GM19324 (cell line): ENCODE measurements around the gene RGS6.

ENCODE experiments used
- ATAC-seq: cut with Tn5 transposase; IDR thresholded peaks from one replicate; pipeline ENCODE4 v1.9.1; 2021; ENCODE audit warnings: mild to moderate bottlenecking, moderate library complexity; ENCODE audit not compliant: unreplicated experiment, low FRiP score

RGS6 gene

DNA sequence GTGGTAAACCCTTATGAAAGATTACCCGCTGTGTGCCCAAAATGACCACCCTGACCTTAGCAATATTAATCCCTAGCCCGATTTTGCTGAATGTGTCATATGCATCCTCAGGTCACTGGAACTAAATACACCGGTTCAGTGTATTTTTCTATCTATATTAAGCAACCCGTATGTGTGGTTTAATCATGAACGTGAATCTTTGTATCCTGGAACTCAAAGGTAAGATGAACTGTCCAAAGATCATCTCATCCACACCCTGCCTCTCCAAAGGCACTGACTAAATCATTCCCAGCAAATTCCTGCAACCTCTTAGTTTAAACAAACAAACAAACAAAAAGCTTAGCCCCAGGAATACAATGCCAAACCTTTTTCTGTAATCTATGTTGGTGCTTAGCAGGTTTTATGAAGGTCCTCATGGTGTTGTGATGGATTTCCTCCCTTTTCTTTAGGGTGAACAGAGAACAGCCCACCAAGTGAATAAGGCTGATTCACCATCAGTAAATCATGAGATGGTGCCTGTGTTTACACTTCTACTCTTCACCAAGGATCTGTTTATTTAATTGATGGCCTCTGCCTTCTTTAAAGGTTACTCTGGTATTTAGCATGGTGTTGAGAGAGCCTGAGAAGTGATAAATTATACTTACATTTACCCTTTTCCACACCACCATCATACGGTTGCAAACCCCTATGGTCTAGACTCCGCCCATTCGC, 663.1 kb downstream of the RGS6 start:
- no peak for ATAC-seq

GRCh38 chr14:72597252-72598233, 665.3 kb downstream of the RGS6 start:
- no peak for ATAC-seq

- no peak for ATAC-seq
These were observed 666.1 kb downstream of the RGS6 start for GRCh38 chr14:72598306-72598705.

- no peak for ATAC-seq
These were observed 667.6 kb downstream of the RGS6 start for GRCh38 chr14:72599579-72600470.

DNA sequence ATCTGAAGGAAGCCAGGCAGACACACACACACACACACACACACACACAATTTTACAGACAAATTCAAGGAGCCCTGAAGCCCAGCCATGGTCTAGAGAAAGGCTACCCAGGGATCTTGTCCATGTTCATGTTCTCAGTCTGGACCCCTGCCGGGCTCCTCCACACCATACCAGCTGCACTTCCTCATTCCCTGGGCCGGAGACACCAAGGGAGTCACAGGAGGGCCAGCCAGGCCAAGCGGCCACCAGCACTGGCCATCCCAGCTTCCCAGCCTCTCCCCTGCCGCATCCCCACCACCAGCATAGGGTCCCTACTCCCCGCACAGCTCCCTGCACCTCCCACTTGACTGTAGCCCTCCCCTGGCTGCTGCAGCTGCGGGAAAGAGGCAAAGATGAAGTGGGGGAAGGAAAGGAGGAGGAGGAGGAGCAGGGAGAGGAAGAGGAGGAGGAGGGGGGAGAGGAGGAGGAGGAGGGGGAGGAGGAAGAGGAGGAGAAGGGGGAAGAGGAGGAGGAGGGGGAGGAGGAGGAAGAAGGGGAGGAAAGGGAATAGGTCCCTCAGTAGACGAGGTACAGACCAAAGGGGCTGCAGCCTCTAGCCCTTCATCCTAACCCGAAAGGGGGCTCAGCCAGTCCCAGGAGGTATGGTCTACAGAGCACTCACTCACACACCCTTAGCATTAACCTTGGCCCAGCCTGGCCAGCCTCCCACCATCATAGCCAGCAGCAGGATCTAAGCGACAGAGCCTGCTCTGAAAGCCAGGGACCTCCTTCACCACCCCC, 668.5 kb downstream of the RGS6 start:
- no peak for ATAC-seq

- no peak for ATAC-seq
These were observed 671.4 kb downstream of the RGS6 start for GRCh38 chr14:72603639-72604038.

GRCh38 chr14:72604133-72604532, 671.9 kb downstream of the RGS6 start:
- no peak for ATAC-seq

DNA sequence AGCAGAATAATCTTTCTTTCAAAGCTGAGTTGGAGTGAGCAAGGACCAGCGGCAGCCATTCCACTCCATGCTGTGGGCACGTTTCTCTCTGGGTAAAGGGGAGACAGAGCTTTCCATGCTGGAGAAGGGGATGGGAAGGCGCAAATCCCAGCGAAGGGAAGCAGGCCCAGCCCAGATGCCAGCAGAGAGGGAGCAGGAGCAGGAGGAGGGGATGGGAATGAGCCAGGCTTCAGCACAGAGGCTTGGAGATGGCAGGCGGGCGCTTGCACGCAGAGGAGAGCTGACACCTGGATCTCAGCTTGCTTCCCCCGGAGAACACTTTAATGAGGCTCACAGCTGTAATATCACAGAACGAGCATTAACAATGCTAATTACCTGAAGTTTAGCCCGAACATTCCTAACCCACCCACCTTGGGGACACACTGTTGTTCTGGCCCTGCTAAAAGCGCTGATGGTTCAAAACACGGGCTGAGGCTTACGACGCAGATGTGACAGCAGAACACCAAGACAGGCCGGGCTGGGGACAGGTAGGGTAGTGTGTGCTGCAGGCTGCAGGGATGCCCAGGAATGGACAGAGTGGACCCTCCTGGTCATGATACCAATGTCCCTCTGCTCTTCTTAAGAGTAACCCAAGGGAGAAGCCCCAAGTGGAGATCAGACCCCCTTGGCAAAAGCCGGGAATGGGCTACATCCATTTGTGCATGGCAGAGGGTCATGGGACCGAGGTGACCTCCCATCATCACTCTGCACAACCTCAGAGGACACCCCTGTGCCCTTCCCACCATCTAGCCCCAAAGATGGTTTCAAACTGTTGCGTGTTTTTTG, 673.1 kb downstream of the RGS6 start:
- no peak for ATAC-seq

GRCh38 chr14:72605921-72606220, 673.6 kb downstream of the RGS6 start:
- ATAC-seq = no peak

DNA sequence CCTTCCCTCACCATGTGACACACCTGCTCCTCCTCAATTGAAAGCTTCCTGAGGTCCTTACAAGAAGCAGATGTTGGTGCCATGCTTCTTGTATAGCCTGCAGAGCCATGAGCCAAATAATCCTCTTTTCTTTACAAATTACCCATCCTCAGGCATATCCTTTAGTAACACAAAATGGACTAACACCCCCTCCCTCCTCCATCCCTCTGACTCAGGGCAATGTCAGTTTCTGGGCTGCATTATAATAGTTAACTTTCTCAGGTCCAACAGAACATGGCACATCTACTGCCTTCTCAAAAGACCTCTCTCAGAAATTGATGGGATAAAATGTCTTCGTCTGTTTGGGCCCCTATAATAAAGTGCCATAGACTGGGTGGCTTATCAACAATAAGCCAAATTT, 674.6 kb downstream of the RGS6 start:
- no peak for ATAC-seq

DNA sequence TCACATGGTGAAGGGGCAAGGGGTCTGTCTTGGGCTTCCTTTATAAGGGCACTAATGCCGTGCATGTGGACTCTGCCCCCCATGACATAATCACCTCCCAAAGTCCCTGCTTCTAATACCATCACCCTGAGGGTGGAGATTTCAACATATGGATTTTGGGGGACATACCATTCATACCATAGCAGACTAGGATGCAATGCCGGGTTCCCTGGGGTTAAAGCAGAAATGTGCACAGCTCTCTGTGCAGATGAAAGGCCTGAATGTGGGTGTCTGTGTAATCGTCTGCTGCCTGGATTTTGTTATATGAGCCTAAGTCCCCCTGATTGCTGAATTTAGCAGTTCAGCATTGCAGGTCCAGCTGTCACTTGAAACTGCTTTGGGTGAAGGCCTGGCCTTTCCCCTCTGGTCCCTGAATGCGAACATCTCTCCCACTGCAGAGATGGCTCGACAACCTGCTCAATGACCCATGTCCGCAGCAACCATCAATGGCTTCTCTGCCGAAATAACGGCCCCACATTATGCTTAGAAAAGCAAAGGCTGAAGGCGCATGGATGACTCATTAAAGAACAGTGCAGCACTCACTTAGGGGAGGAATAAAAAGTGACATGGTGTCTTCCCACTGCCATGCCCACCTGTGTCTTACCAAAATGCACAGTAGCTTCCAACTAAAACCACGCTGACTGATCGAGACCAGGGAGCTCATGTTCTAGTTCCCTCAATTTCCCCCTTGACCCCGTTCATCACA, 675.3 kb downstream of the RGS6 start:
- no peak for ATAC-seq

GRCh38 chr14:72608391-72609204, 676.4 kb downstream of the RGS6 start:
- ATAC-seq = no peak

DNA sequence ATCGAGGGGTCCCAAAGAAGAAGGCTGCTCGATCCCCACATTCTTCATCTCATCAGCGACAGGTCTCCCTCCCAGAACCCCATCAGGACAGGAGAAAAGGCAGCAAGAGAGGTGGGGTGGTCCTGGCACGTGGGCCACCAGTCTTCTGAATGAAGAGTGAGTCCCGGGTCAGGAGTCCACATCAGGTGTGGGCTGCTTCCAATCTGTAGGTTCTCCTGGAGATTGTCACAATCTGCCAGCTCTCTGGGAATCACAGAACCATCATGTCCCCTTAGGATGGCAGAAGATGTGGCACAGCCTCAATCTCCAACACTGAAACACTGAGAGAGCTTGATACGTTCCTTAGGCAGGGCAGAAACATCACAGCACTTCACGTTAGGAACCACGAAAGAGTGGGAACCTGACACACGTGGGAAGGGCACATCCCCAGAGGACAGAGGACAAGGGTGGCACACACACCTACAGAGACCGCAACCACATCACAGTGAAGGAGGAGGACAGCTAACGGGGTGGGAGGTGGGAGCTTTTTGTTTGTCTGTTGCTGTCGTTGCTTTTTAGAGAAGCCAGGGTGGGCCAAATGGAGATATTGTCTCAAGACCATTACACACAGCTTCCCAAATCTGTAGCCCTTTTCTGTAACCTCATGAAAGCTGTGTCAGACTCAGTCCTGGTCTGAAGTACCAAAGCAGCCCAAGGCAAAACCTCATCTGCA, 677.1 kb downstream of the RGS6 start:
- ATAC-seq = no peak

GRCh38 chr14:72610096-72610830, 678.0 kb downstream of the RGS6 start:
- ATAC-seq = no peak

DNA sequence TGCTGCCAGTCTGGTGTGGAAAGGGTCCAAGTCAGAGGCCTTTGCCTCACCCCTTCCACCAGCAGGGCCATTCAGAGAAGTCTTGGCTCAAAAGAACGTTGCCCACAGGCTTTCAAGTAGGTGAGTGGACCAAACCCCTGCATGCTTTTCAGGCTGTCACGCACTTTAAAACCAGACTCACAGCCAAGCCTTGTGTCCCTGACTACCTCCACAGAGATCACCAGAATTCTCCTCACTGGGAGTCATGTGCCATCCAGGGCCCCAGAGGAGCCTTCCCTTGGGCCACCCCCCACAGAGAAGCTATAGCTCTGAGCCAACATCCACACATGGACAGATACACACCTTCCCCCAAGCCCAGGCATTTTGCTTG, 678.6 kb downstream of the RGS6 start:
- no peak for ATAC-seq

DNA sequence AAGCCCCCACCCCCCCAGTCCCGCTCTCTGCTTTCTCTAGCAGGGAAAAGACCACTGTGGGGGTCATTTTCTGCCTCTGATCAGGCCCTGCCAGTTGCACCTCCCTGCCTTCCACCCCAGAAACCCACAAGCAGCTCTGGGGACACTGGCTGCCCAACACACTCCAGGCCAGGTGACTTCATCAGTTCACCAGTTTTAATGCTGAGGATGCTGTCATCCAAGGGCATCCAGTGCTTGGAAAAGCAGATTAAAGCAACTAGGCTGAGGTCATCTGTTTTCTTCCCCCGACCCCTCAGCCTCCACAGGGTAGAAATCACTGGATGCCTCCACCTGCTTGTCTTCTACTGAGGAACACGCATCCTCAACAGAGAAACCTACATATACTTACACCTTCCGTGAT, 679.3 kb downstream of the RGS6 start:
- no peak for ATAC-seq

- no peak for ATAC-seq
These were observed 679.8 kb downstream of the RGS6 start for GRCh38 chr14:72612041-72612440.
